Gastrocnemius medialis (tissue), 4 donors: ENCODE measurements around the gene AADAC.

Experiments
- POLR2A ChIP-seq, 2 donors: fragments of 450-650 bp; IDR thresholded peaks; one replicate each; pipeline ENCODE4 v1.6.1; 2017; ENCODE audit warnings: antibody characterized with exemption in 2 of 2, mild to moderate bottlenecking in 2 of 2, moderate library complexity in 2 of 2
- TF ChIP-seq, protein P1 (sequence below), 5 experiments: fragments of 450-650 bp in 3 of 5; fragments of 200-600 bp in 2 of 5; sonication (generic) in 2 of 5; IDR thresholded peaks in 4 of 5; conservative IDR thresholded peaks in 1 of 5; 1 replicate in 4 of 5; 2 replicates in 1 of 5; pipeline ENCODE4 v1.5.1; 2016 to 2019; ENCODE audit warnings: antibody characterized with exemption in 5 of 5, mild to moderate bottlenecking in 3 of 5, moderate library complexity in 3 of 5

GRCh38 chr3:151769175-151769574 is 44.7 kb upstream of the AADAC start:
- no peak for TF ChIP-seq POLR2A (IDR thresholded peaks at IDR 0.05)
- TF ChIP-seq, protein P1, sequence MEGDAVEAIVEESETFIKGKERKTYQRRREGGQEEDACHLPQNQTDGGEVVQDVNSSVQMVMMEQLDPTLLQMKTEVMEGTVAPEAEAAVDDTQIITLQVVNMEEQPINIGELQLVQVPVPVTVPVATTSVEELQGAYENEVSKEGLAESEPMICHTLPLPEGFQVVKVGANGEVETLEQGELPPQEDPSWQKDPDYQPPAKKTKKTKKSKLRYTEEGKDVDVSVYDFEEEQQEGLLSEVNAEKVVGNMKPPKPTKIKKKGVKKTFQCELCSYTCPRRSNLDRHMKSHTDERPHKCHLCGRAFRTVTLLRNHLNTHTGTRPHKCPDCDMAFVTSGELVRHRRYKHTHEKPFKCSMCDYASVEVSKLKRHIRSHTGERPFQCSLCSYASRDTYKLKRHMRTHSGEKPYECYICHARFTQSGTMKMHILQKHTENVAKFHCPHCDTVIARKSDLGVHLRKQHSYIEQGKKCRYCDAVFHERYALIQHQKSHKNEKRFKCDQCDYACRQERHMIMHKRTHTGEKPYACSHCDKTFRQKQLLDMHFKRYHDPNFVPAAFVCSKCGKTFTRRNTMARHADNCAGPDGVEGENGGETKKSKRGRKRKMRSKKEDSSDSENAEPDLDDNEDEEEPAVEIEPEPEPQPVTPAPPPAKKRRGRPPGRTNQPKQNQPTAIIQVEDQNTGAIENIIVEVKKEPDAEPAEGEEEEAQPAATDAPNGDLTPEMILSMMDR (IDR thresholded peaks at IDR 0.05 in 4 of 5, conservative IDR thresholded peaks at IDR 0.05 in 1 of 5): no peak
